ENCODE measurements around the gene FAM221A.
"Not testable (repeated sequence)": the region's sequence is repeated elsewhere in the genome, so short reads cannot be mapped to it uniquely, and the experiment has no call there.

The FAM221A gene

GRCh38 chr7:23709081-23709750 is 29.2 kb downstream of the FAM221A start:
- DNase-seq, result no peak

GRCh38 chr7:23710000-23710399 is 30.0 kb downstream of the FAM221A start, which contains the start of gene STK31:
Gene STK31, plus strand, starts transcription at chr7:23710219. Its CDS starts 67 bp downstream, at chr7:23710286.
- DNase-seq, result no peak

- DNase-seq, result no peak
Measured at GRCh38 chr7:23712368-23713284, 32.6 kb downstream of the FAM221A start.

- DNase-seq, result no peak
Measured at GRCh38 chr7:23713285-23714149, 33.5 kb downstream of the FAM221A start.

- no peak for DNase-seq
Measured at GRCh38 chr7:23714150-23714464, 34.1 kb downstream of the FAM221A start.

- DNase-seq, result no peak
Measured at GRCh38 chr7:23714579-23714978, 34.6 kb downstream of the FAM221A start.

- DNase-seq, result no peak
Measured at GRCh38 chr7:23715099-23715498, 35.1 kb downstream of the FAM221A start.

GRCh38 chr7:23717788-23718187 is 37.8 kb downstream of the FAM221A start:
- DNase-seq, result no peak

GRCh38 chr7:23721456-23721855 is 41.5 kb downstream of the FAM221A start:
- DNase-seq, result no peak

- DNase-seq, result not testable (repeated sequence)
Measured at GRCh38 chr7:23722587-23723216, 42.7 kb downstream of the FAM221A start.

GRCh38 chr7:23724113-23724512 is 44.1 kb downstream of the FAM221A start:
- not testable (repeated sequence) for DNase-seq

- DNase-seq, result no peak
Measured at GRCh38 chr7:23742051-23742450, 62.1 kb downstream of the FAM221A start.

- no peak for DNase-seq
Measured at GRCh38 chr7:23743226-23743625, 63.2 kb downstream of the FAM221A start.

GRCh38 chr7:23746629-23747028 is 66.6 kb downstream of the FAM221A start:
- DNase-seq, result no peak

- no peak for DNase-seq
Measured at GRCh38 chr7:23751852-23752251, 71.9 kb downstream of the FAM221A start.
